ENCODE measurements around the gene HBP1.

GRCh38 chr7:107179326-107180164 is 10.7 kb downstream of the HBP1 start:
- TF ChIP-seq CTCF (conservative IDR thresholded peaks at IDR 0.05; ENCODE audit: low read length) = no peak
- TF ChIP-seq EZH2phosphoT487 (IDR thresholded peaks at IDR 0.05; ENCODE audit: borderline replicate concordance, low read depth, low read length) = no peak

Measured in OCI-LY7 (cell line).